Neural cell (in vitro differentiated cells): ENCODE measurements around the gene NPPA. TPM values are rescaled to one million over a fixed set of nuclear protein-coding genes. Genes with fewer than 3 reads are reported as not detected.

Experiments used
- H2AFZ ChIP-seq: fragments of 200-600, 300-800 bp; sonication (generic), shearing (Covaris generic); 2 replicates; pipeline ENCODE4 v1.6.0; 2014; ENCODE audit warnings: low read depth, mild to moderate bottlenecking, antibody characterized with exemption, low read length, moderate library complexity
- H3F3A ChIP-seq: fragments of 200-600 bp; shearing (Covaris generic); 2 replicates; pipeline ENCODE4 v1.6.1; 2016; ENCODE audit warnings: mild to moderate bottlenecking, moderate library complexity, mixed read lengths, antibody characterized with exemption, low read length; ENCODE audit not compliant: insufficient read depth, poor library complexity, severe bottlenecking
- H3K27ac ChIP-seq: fragments of 200-600, 300-800 bp; sonication (generic), shearing (Covaris generic); 2 replicates; pipeline ENCODE4 v1.5.1; 2014; ENCODE audit warnings: mild to moderate bottlenecking, low read length, moderate library complexity
- H3K27me3 ChIP-seq: fragments of 300-800, 200-600 bp; sonication (generic), shearing (Covaris generic); 2 replicates; pipeline ENCODE4 v1.6.0; 2014; ENCODE audit warnings: mild to moderate bottlenecking, low read depth, low read length, moderate library complexity; ENCODE audit not compliant: insufficient read depth
- H3K36me3 ChIP-seq: fragments of 300-800, 200-600 bp; sonication (generic), shearing (Covaris generic); 2 replicates; pipeline ENCODE4 v1.5.1; 2014; ENCODE audit warnings: mild to moderate bottlenecking, antibody characterized with exemption, low read length, moderate library complexity; ENCODE audit not compliant: insufficient read depth
- H3K4me2 ChIP-seq: fragments of 300-800, 200-600 bp; sonication (generic), shearing (Covaris generic); 2 replicates; pipeline ENCODE4 v1.6.0; 2014; ENCODE audit warnings: mild to moderate bottlenecking, low read length
- H3K4me3 ChIP-seq: fragments of 300-800, 200-600 bp; sonication (generic), shearing (Covaris generic); 2 replicates; pipeline ENCODE4 v1.5.1; 2014; ENCODE audit warnings: mild to moderate bottlenecking, low read length, moderate library complexity
- H3K79me2 ChIP-seq: fragments of 200-600 bp; shearing (Covaris generic); replicated peaks from 2 replicates; pipeline ENCODE4 v1.6.0; 2014; ENCODE audit warnings: mild to moderate bottlenecking, low read length, moderate library complexity; ENCODE audit not compliant: insufficient read depth
- H3K9ac ChIP-seq: fragments of 300-800, 200-600 bp; sonication (generic), shearing (Covaris generic); 2 replicates; pipeline ENCODE4 v1.6.1; 2016; ENCODE audit warnings: mild to moderate bottlenecking, low read length, mixed read lengths
- H3K9me2 ChIP-seq: fragments of 200-600 bp; shearing (Covaris generic); 2 replicates; pipeline ENCODE4 v1.6.1; 2016; ENCODE audit warnings: mild to moderate bottlenecking, low read length, mixed read lengths; ENCODE audit not compliant: insufficient read depth
- H3K9me3 ChIP-seq: fragments of 200-600, 300-800 bp; sonication (generic), shearing (Covaris generic); 2 replicates; pipeline ENCODE4 v1.6.1; 2016; ENCODE audit warnings: mild to moderate bottlenecking, mixed run types, low read length, moderate library complexity, mixed read lengths
- H4K20me1 ChIP-seq: fragments of 200-600 bp; shearing (Covaris generic); 2 replicates; pipeline ENCODE4 v1.6.1; 2016; ENCODE audit warnings: mild to moderate bottlenecking, mixed run types; ENCODE audit not compliant: insufficient read depth
- CTCF ChIP-seq: fragments of 450-650 bp; IDR thresholded peaks from 2 replicates; pipeline ENCODE4 v1.5.1; 2014; ENCODE audit warnings: antibody characterized with exemption, mild to moderate bottlenecking, moderate library complexity; ENCODE audit not compliant: poor library complexity, severe bottlenecking
- EP300 ChIP-seq: fragments of 450-650 bp; conservative IDR thresholded peaks from 2 replicates; pipeline ENCODE4 v1.6.1; 2014; ENCODE audit warnings: antibody characterized with exemption, mild to moderate bottlenecking, moderate library complexity; ENCODE audit not compliant: poor library complexity, severe bottlenecking
- EZH2 ChIP-seq: fragments of 200-600, 300-800 bp; shearing (Covaris generic), sonication (generic); IDR thresholded peaks from 2 replicates; pipeline ENCODE4 v1.6.1; 2014; ENCODE audit warnings: antibody characterized with exemption, low read length, borderline replicate concordance, mild to moderate bottlenecking; ENCODE audit not compliant: insufficient read depth, poor library complexity, severe bottlenecking
- MXI1 ChIP-seq: fragments of 450-650 bp; conservative IDR thresholded peaks from 2 replicates; pipeline ENCODE4 v1.6.1; 2014; ENCODE audit warnings: antibody characterized with exemption, mild to moderate bottlenecking; ENCODE audit not compliant: poor library complexity, severe bottlenecking
- POLR2AphosphoS5 ChIP-seq: IDR thresholded peaks from 2 replicates; pipeline ENCODE4 v1.6.1; 2012
- RAD21 ChIP-seq: fragments of 450-650 bp; conservative IDR thresholded peaks from 2 replicates; pipeline ENCODE4 v1.6.1; 2014; ENCODE audit warnings: antibody characterized with exemption, mild to moderate bottlenecking, moderate library complexity
- REST ChIP-seq: IDR thresholded peaks from 2 replicates; pipeline ENCODE4 v1.6.1; 2012; ENCODE audit warnings: borderline replicate concordance
- SMC3 ChIP-seq: fragments of 450-650 bp; conservative IDR thresholded peaks from 2 replicates; pipeline ENCODE4 v1.6.1; 2014; ENCODE audit warnings: antibody characterized with exemption, mild to moderate bottlenecking, moderate library complexity; ENCODE audit not compliant: poor library complexity
- TAF1 ChIP-seq: IDR thresholded peaks from 2 replicates; pipeline ENCODE4 v1.6.1; 2012; ENCODE audit warnings: low read depth
- polyA plus RNA-seq: library from polyadenylated mRNA; depleted of rRNA; stranded (reverse); fragments of >200 nt; gene quantifications from 2 replicates; pipeline ENCODE4 v1.2.3, GENCODE V29; 2014

NPPA gene
- polyA plus RNA-seq, 1 donor from 2014 or later = not detected

GRCh38 chr1:11806307-11806936 is 41.2 kb downstream of the NPPA start:
- Histone ChIP-seq H3K4me2 (peak overlapping the region; percentile 99), H3K79me2 (peaks cover 48% of the 10 kb centered on the region), H2AFZ (peak overlapping the region; percentile 74), H3K9ac (peak overlapping the region; percentile 93), H3K4me3 (peak overlapping the region; percentile 99), H3K36me3 (no peaks in the 10 kb centered on the region), H3K27ac (peak overlapping the region; percentile 86), H3F3A (no peaks in the 10 kb centered on the region), H3K9me2 (no peaks in the 10 kb centered on the region), H3K27me3 (no peaks in the 10 kb centered on the region), H3K9me3 (no peaks in the 10 kb centered on the region), H4K20me1 (no peaks in the 10 kb centered on the region)
- no peak for TF ChIP-seq EP300
- no peak for TF ChIP-seq TAF1

- H3K4me2 ChIP-seq = peak within 1 kb of the TSS; percentile 99
- H3K27me3 ChIP-seq = no peaks in the 10 kb centered on the region
- no peaks in the 10 kb centered on the region for H3K36me3 ChIP-seq
- peak within 1 kb of the TSS; percentile 74 for H2AFZ ChIP-seq
- no peaks in the 10 kb centered on the region for H3F3A ChIP-seq
- peak within 1 kb of the TSS; percentile 93 for H3K9ac ChIP-seq
- no peaks in the 10 kb centered on the region for H4K20me1 ChIP-seq
- no peaks in the 10 kb centered on the region for H3K9me3 ChIP-seq
- peak within 1 kb of the TSS; percentile 86 for H3K27ac ChIP-seq
- peaks cover 48% of the 10 kb centered on the region for H3K79me2 ChIP-seq
- peak within 1 kb of the TSS; percentile 99 for H3K4me3 ChIP-seq
- peak; percentile 18 for TF ChIP-seq SMC3
- TF ChIP-seq EZH2 = no peak
- TF ChIP-seq CTCF = peak; percentile 34
- TF ChIP-seq RAD21 = peak; percentile 19
- TF ChIP-seq MXI1 = peak; percentile 90
- TF ChIP-seq EP300 = peak; percentile 79
- TF ChIP-seq REST = peak; percentile 70
- TF ChIP-seq TAF1 = peak; percentile 79
- TF ChIP-seq POLR2AphosphoS5 = peak; percentile 79
- no peaks in the 10 kb centered on the region for H3K9me2 ChIP-seq
These were observed 41.9 kb downstream of the NPPA start, which contains the start of the genes CLCN6 and MTHFR for GRCh38 chr1:11805422-11806306. CLCN6 (plus strand) TSS chr1:11806191; CDS start chr1:11806263, 72 bp downstream. MTHFR (minus strand) TSS chr1:11805964; CDS start chr1:11803116, 2,848 bp downstream.
